Activated T-helper 17 cell treated with anti-CD3 and anti-CD28 coated beads, Interleukin-2, amount 50 U/mL, for 72 hours (primary cell): ENCODE data around the gene TPM4. TPM values are rescaled to one million over a fixed set of nuclear protein-coding genes. Genes with fewer than 3 reads are reported as not detected.

Experiments
- ATAC-seq: fragments of 150-1000 bp; cut with Tn5 transposase; replicated peaks from 2 replicates; pipeline ENCODE4 v1.10.0; 2021; ENCODE audit warnings: mild to moderate bottlenecking, moderate library complexity
- H3K27ac Mint-ChIP-seq: one replicate; pipeline ENCODE4 v1.8.0; 2022; ENCODE audit warnings: mixed read lengths
- H3K27me3 Mint-ChIP-seq: one replicate; pipeline ENCODE4 v1.8.0; 2022; ENCODE audit warnings: mixed read lengths
- H3K36me3 Mint-ChIP-seq: one replicate; pipeline ENCODE4 v1.8.0; 2022; ENCODE audit warnings: low read depth, mild to moderate bottlenecking, mixed read lengths
- H3K4me1 Mint-ChIP-seq: one replicate; pipeline ENCODE4 v1.8.0; 2022; ENCODE audit warnings: mixed read lengths
- H3K4me3 Mint-ChIP-seq: one replicate; pipeline ENCODE4 v1.8.0; 2022; ENCODE audit warnings: mild to moderate bottlenecking, mixed read lengths
- H3K9me3 Mint-ChIP-seq: one replicate; pipeline ENCODE4 v1.8.0; 2022; ENCODE audit warnings: mixed read lengths
- total RNA-seq, 2 donors: library from RNA; stranded (reverse); gene quantifications; one replicate each; pipeline ENCODE4 v1.2.3, GENCODE V29; 2022

The TPM4 gene
- total RNA-seq, 2 donors from 2014 or later, result 474 to 660 TPM

GRCh38 chr19:16127776-16128371 lies 51.6 kb downstream of the TPM4 start:
- peaks cover 14% of the 10 kb centered on the region for H3K4me1 Mint-ChIP-seq
- no peak overlapping the region for H3K4me3 Mint-ChIP-seq
- peaks cover 100% of the 10 kb centered on the region for H3K36me3 Mint-ChIP-seq
- H3K9me3 Mint-ChIP-seq, result no peaks in the 10 kb centered on the region
- H3K27me3 Mint-ChIP-seq, result no peaks in the 10 kb centered on the region
- H3K27ac Mint-ChIP-seq, result no peak overlapping the region
- no peak for ATAC-seq

GRCh38 chr19:16131648-16132047 lies 55.4 kb downstream of the TPM4 start:
- Mint-ChIP-seq H3K27me3 (no peaks in the 10 kb centered on the region), H3K27ac (peak overlapping the region; percentile 2), H3K4me3 (no peak overlapping the region), H3K9me3 (no peaks in the 10 kb centered on the region), H3K4me1 (peaks cover 14% of the 10 kb centered on the region), H3K36me3 (peaks cover 82% of the 10 kb centered on the region)
- no peak for ATAC-seq

DNA sequence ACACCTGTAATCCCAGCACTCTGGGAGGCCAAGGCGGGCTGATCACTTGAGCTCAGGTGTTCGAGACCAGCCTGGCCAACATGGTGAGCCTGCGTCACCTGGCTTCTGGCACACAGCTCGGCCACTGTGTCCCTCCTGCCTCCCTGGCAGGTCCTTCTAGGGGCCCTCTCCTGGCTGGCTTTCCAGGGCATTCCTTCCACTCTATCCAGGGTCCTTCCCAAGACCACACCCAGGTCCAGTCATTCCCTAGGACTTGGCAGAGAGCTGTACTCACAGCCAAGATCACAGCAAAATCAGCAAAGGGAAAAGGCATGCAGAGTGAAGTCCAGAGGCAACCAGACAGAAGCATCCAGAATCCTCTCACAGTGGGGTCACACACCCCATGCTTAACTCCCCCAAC lies 57.5 kb downstream of the TPM4 start:
- peaks cover 60% of the 10 kb centered on the region for H3K36me3 Mint-ChIP-seq
- no peak overlapping the region for H3K27ac Mint-ChIP-seq

DNA sequence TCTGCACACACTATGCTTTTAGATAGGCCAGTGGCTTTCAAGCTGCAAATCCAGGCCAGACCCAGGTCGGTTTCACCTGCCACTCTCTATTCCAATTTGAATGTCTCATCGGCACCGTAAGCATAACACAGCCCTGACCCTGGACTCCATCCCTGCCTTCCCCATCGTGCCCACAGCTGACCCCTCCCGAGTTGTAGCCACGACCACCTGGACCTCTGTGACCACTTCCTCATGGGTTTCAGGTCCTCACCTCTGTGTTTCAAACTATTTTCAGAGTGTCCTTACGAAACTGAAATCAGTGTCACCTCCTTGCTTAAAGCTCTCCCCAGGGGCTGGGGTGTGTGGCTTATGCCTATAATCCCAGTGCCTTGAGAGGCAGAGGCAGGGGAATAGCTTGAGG lies 58.2 kb downstream of the TPM4 start:
- Mint-ChIP-seq H3K27me3 (no peaks in the 10 kb centered on the region), H3K36me3 (peaks cover 53% of the 10 kb centered on the region), H3K4me3 (no peak overlapping the region), H3K9me3 (no peaks in the 10 kb centered on the region), H3K4me1 (peaks cover 15% of the 10 kb centered on the region), H3K27ac (no peak overlapping the region)
- no peak for ATAC-seq

More for the DNA sequence above, 57.5 kb downstream of the TPM4 start:
- Mint-ChIP-seq H3K9me3 (no peaks in the 10 kb centered on the region), H3K27me3 (no peaks in the 10 kb centered on the region), H3K4me3 (no peak overlapping the region), H3K4me1 (peaks cover 14% of the 10 kb centered on the region)
- ATAC-seq, result no peak

- H3K4me3 Mint-ChIP-seq, result no peak overlapping the region
- peaks cover 20% of the 10 kb centered on the region for H3K4me1 Mint-ChIP-seq
- peak overlapping the region; percentile 6 for H3K27ac Mint-ChIP-seq
- peaks cover 42% of the 10 kb centered on the region for H3K36me3 Mint-ChIP-seq
- H3K27me3 Mint-ChIP-seq, result no peaks in the 10 kb centered on the region
- no peak for ATAC-seq
- no peaks in the 10 kb centered on the region for H3K9me3 Mint-ChIP-seq
These were observed 59.3 kb downstream of the TPM4 start for GRCh38 chr19:16135430-16136127.

- ATAC-seq, result no peak
- H3K27ac Mint-ChIP-seq, result no peak overlapping the region
- peaks cover 34% of the 10 kb centered on the region for H3K36me3 Mint-ChIP-seq
- no peaks in the 10 kb centered on the region for H3K27me3 Mint-ChIP-seq
- H3K9me3 Mint-ChIP-seq, result no peaks in the 10 kb centered on the region
- no peak overlapping the region for H3K4me3 Mint-ChIP-seq
- peaks cover 16% of the 10 kb centered on the region for H3K4me1 Mint-ChIP-seq
These were observed 60.1 kb downstream of the TPM4 start for GRCh38 chr19:16136185-16136999.

GRCh38 chr19:16139752-16140151 lies 63.5 kb downstream of the TPM4 start:
- Mint-ChIP-seq H3K4me3 (peak overlapping the region; percentile 44), H3K27me3 (no peaks in the 10 kb centered on the region), H3K36me3 (peaks cover 11% of the 10 kb centered on the region), H3K4me1 (peaks cover 24% of the 10 kb centered on the region), H3K9me3 (no peaks in the 10 kb centered on the region), H3K27ac (peak overlapping the region; percentile 61)
- peak; percentile 7 for ATAC-seq

- Mint-ChIP-seq H3K4me3 (no peak overlapping the region), H3K27me3 (no peaks in the 10 kb centered on the region), H3K36me3 (peaks cover 17% of the 10 kb centered on the region), H3K27ac (peak overlapping the region; percentile 59), H3K4me1 (peaks cover 21% of the 10 kb centered on the region), H3K9me3 (no peaks in the 10 kb centered on the region)
- no peak for ATAC-seq
These were observed 64.7 kb downstream of the TPM4 start for GRCh38 chr19:16141043-16141442.

DNA sequence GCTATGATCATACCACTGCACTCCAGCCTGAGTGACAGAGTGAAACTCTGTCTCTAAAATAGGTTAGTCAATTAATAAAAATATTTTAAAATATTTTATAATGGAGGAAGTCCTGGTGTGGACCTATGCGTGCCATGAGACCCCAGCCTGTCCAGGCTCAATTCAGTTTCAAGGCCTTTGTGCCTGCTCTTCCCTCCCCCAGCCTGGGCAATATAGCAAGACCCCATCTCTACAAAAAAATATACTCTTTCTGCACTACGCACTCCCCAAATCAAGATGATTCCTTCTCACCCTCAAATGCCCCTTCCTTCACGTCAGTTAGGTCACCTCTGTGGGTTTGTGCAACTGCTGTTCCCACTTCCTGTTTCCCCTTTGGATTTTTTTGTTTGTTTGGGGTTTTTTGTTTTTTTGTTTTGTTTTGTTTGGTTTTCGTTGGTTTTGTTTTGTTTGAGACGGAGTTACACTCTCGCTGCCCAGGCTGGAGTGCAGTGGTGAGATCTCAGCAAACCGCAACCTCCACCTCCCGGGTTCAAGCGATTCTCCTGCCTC lies 65.8 kb downstream of the TPM4 start:
- Mint-ChIP-seq H3K4me3 (peak overlapping the region; percentile 13), H3K27me3 (no peaks in the 10 kb centered on the region), H3K9me3 (no peaks in the 10 kb centered on the region), H3K36me3 (peaks cover 21% of the 10 kb centered on the region), H3K4me1 (peaks cover 24% of the 10 kb centered on the region), H3K27ac (no peak overlapping the region)
- no peak for ATAC-seq

DNA sequence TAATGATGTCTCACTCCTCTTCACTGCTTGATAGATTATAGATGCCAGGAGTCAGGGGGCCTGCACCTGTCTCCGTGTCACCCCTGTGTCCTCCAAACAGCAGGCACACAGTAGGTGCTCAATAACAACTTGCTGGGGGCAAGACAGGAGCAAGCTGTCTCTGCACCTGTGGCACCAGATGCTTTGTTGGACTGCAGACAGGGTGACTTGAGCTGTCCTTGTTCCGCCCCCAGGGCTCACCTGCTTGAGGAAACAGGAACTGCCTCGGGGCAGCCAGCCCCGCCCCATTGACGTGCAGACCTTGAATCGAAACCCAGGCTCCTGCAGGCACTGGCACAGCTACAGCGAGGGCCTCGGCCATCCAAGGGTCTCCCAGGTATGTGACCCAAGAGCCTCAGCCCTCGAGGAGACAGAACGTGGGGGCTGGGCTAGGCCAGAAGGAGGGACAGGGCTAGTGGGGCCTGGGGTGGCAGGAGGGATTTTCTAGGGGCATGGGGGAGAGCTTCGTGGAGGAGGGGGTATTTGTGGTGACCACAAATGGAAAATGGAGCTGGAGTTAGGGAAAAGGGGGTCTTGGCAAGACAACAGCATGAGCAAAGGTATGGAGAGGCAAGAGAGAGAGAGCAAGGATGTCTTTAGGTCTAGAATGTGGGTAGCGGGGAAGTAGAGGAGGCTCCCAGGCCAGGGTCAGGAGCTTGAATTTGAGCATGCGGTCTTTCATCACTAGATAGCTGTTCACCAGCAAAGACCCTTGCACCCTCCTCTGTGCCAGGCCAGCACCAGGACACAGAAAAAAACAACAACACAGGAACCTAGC lies 67.3 kb downstream of the TPM4 start, which contains the start of gene HSH2D:
HSH2D (plus strand) TSS at position 287 of the 817 bp plus-strand sequence. CDS start 5,066 bp downstream, outside the sequence.
- H3K27ac Mint-ChIP-seq, result peak within 1 kb of the TSS; percentile 97
- peaks cover 24% of the 10 kb centered on the region for H3K4me1 Mint-ChIP-seq
- peak; percentile 99 for ATAC-seq
- peak within 1 kb of the TSS; percentile 99 for H3K4me3 Mint-ChIP-seq
- no peaks in the 10 kb centered on the region for H3K27me3 Mint-ChIP-seq
- peaks cover 23% of the 10 kb centered on the region for H3K36me3 Mint-ChIP-seq
- no peaks in the 10 kb centered on the region for H3K9me3 Mint-ChIP-seq

DNA sequence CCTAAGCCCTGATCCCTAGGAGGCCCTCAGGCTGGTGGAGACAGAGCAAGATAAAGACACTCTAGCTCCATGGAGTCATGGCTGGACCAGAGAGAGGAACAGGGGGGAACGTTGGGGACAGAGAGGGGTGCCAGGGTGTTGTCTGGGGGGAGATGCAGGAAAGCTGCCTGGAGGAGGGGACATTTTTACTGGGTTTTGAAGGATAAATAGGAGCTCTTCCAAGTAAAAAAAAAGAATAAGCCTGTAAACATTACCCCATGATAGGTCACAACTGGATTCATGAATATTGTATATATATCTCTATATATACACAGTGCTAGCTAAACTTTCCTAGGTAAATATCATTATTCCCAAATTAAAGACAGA lies 67.9 kb downstream of the TPM4 start:
- H3K4me1 Mint-ChIP-seq, result peaks cover 24% of the 10 kb centered on the region
- no peaks in the 10 kb centered on the region for H3K27me3 Mint-ChIP-seq
- peak; percentile 14 for ATAC-seq
- H3K4me3 Mint-ChIP-seq, result peak overlapping the region; percentile 99
- H3K36me3 Mint-ChIP-seq, result peaks cover 29% of the 10 kb centered on the region
- peak overlapping the region; percentile 97 for H3K27ac Mint-ChIP-seq
- H3K9me3 Mint-ChIP-seq, result no peaks in the 10 kb centered on the region

DNA sequence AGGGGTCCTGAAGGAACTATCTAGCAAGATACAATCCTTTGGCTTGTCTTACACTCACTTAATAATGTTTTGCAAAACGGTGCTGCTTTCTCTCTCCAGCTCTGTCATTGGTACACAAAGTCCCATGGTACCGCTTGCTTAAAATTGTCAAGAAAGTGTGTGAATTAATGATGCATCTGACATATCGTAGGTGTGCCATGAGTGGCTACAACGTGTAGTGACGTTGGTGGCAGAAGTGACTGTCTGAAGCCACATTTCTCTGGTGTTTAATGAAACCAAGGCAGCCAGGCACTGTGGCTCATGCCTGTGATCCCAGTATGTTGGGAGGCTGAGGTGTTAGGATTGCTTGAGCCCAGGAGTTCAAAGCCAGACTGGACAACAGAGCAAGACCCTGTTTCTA lies 69.8 kb downstream of the TPM4 start:
- no peak for ATAC-seq

DNA sequence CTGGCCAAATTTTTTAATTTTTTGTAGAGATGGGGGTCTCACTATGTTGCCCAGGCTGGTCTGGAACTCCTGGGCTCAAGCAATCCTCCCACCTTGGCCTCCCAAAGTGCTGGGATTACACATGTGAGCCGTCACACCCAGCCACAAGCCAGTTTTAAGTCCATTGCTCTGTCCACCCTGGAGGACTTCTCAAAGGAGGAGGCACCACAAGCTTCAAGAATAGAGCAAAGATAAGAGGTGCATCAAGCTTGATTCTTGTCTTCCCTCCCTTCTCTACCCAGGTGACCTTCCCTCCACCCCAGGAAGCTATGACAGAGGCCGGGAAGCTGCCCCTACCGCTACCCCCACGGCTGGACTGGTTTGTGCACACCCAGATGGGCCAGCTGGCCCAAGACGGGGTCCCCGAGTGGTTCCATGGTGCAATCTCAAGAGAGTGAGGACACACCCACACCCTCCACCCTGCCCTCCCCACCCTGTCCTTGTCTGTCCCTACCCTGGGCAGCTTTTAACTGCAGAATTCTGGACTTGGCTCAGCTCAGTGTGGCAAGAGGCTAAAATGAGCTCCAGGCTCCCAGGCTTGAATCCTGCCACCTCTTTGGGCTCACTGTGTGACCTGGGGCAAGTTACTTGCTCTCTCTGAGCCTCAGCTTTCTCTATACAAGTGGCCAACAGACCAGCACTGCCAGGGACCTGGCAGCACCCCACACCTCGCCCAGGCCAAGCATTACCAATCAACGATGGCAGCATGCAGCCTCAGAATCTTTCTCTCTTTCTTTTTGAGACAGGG lies 72.3 kb downstream of the TPM4 start:
- Mint-ChIP-seq H3K4me3 (no peak overlapping the region), H3K27ac (no peak overlapping the region), H3K4me1 (peaks cover 10% of the 10 kb centered on the region)

More for the DNA sequence above, 69.8 kb downstream of the TPM4 start:
- Mint-ChIP-seq H3K27ac (no peak overlapping the region), H3K36me3 (peaks cover 48% of the 10 kb centered on the region), H3K27me3 (no peaks in the 10 kb centered on the region), H3K4me1 (peaks cover 18% of the 10 kb centered on the region), H3K9me3 (no peaks in the 10 kb centered on the region), H3K4me3 (peak overlapping the region; percentile 99)

More for the DNA sequence above, 72.3 kb downstream of the TPM4 start:
- no peak for ATAC-seq
- H3K9me3 Mint-ChIP-seq, result no peaks in the 10 kb centered on the region
- H3K27me3 Mint-ChIP-seq, result no peaks in the 10 kb centered on the region
- H3K36me3 Mint-ChIP-seq, result peaks cover 71% of the 10 kb centered on the region
